Amniotic stem cell (primary cell): ENCODE measurements around the gene KNSTRN.

ENCODE experiments used
- DNase-seq: peaks from one replicate; lab custom pipeline; 2025; lab: John Stamatoyannopoulos, UW

The KNSTRN gene

GRCh38 chr15:40365624-40366456 is 16.7 kb upstream of the KNSTRN start:
- DNase-seq, result no peak

- no peak for DNase-seq
Measured at GRCh38 chr15:40366457-40367370, 15.8 kb upstream of the KNSTRN start.

- no peak for DNase-seq
Measured at GRCh38 chr15:40367371-40367685, 15.2 kb upstream of the KNSTRN start.

- DNase-seq, result peak; percentile 73
Measured at GRCh38 chr15:40367686-40368611, 14.6 kb upstream of the KNSTRN start.

GRCh38 chr15:40368719-40369473 is 13.6 kb upstream of the KNSTRN start:
- no peak for DNase-seq

GRCh38 chr15:40369474-40369869 is 13.0 kb upstream of the KNSTRN start:
- no peak for DNase-seq

- no peak for DNase-seq
Measured at GRCh38 chr15:40369971-40370370, 12.6 kb upstream of the KNSTRN start.

GRCh38 chr15:40372981-40373380 is 9.5 kb upstream of the KNSTRN start:
- no peak for DNase-seq

- DNase-seq, result no peak
Measured at GRCh38 chr15:40377606-40378005, 4.9 kb upstream of the KNSTRN start.

- no peak for DNase-seq
Measured at GRCh38 chr15:40379374-40379773, 3.1 kb upstream of the KNSTRN start.

- DNase-seq, result peak; percentile 90
Measured at GRCh38 chr15:40379853-40380252, 2.7 kb upstream of the KNSTRN start.

- DNase-seq, result no peak
Measured at GRCh38 chr15:40380636-40381035, 1.9 kb upstream of the KNSTRN start.

GRCh38 chr15:40381818-40382529 is 547 bp upstream of the KNSTRN start:
- DNase-seq, result no peak

- DNase-seq, result no peak
Measured at GRCh38 chr15:40386480-40386879, 4.0 kb downstream of the KNSTRN start.

GRCh38 chr15:40388941-40389823 is 6.7 kb downstream of the KNSTRN start:
- DNase-seq, result no peak

GRCh38 chr15:40389824-40390595 is 7.5 kb downstream of the KNSTRN start:
- no peak for DNase-seq

- no peak for DNase-seq
Measured at GRCh38 chr15:40392986-40393948, 10.7 kb downstream of the KNSTRN start.
